Measurements from ENCODE around the gene ANP32A. TPM values are rescaled to one million over a fixed set of nuclear protein-coding genes. Genes with fewer than 3 reads are reported as not detected.
"Not testable (repeated sequence)": the region's sequence is repeated elsewhere in the genome, so short reads cannot be mapped to it uniquely, and the experiment has no call there.

ANP32A gene
- polyA plus RNA-seq, 1 donor (not counting 4 experiments of a cell fraction or from before 2014, with no cell fraction given), result 93.6 TPM

DNA sequence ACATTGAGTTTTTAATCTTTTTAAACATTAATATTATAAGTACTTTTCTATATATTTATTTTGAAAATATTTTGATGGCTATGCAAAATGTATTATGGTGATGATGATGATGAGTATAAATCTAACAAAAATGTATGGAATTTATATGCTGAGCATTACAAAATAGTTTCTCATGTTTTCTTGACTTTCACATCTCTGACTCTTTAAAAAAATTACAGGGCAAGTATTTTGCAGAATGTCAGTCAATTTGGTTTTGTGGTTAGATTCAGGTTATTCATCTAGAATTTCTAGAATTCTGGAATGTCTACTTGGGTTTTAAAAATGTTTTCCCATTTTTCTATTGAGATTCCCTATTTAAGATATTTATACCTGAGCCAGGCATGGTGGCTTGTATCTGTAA lies 41.7 kb upstream of the ANP32A start:
- no peaks in the 10 kb centered on the region for H3K4me1 ChIP-seq (ENCODE audit: control insufficient read depth, extremely low read depth, insufficient read depth, low read length)
- H3K36me3 ChIP-seq (ENCODE audit: control insufficient read depth in 2 of 2, extremely low read depth in 1 of 2, insufficient read depth in 2 of 2, low read length in 2 of 2), result no peaks in the 10 kb centered on the region
- H3K4me3 ChIP-seq (ENCODE audit: control insufficient read depth in 2 of 3, extremely low read depth in 1 of 3, insufficient read depth in 2 of 3, low read depth in 1 of 3, low read length in 3 of 3), result no peak overlapping the region
- DNase-seq (ENCODE audit: low read depth, low spot score) (no peak), FAIRE-seq (no peak)
- TF ChIP-seq, protein P1, sequence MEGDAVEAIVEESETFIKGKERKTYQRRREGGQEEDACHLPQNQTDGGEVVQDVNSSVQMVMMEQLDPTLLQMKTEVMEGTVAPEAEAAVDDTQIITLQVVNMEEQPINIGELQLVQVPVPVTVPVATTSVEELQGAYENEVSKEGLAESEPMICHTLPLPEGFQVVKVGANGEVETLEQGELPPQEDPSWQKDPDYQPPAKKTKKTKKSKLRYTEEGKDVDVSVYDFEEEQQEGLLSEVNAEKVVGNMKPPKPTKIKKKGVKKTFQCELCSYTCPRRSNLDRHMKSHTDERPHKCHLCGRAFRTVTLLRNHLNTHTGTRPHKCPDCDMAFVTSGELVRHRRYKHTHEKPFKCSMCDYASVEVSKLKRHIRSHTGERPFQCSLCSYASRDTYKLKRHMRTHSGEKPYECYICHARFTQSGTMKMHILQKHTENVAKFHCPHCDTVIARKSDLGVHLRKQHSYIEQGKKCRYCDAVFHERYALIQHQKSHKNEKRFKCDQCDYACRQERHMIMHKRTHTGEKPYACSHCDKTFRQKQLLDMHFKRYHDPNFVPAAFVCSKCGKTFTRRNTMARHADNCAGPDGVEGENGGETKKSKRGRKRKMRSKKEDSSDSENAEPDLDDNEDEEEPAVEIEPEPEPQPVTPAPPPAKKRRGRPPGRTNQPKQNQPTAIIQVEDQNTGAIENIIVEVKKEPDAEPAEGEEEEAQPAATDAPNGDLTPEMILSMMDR (optimal IDR thresholded peaks at IDR 0.05 in 1 of 3, IDR thresholded peaks at IDR 0.05 in 1 of 3, conservative IDR thresholded peaks at IDR 0.05 in 1 of 3; ENCODE audit: extremely low read depth in 1 of 3, insufficient read depth in 2 of 3, low read length in 3 of 3), result no peak
- TF ChIP-seq EZH2 (IDR thresholded peaks at IDR 0.05; ENCODE audit: low read length), result no peak
- no peaks in the 10 kb centered on the region for H3K9me1 ChIP-seq (ENCODE audit: control insufficient read depth, extremely low read depth, insufficient read depth, low read length)
- no peak overlapping the region for H3K4me2 ChIP-seq (ENCODE audit: control insufficient read depth, extremely low read depth, insufficient read depth, low read depth, low read length)
- no peaks in the 10 kb centered on the region for H3K9me3 ChIP-seq (ENCODE audit: control insufficient read depth, low read depth, low read length)
- H3K27ac ChIP-seq (ENCODE audit: control insufficient read depth, insufficient read depth, low read length), result no peak overlapping the region
- H2AFZ ChIP-seq (ENCODE audit: control insufficient read depth, low read length), result no peak overlapping the region
- dilution Hi-C loops (cut with MboI; ENCODE audit: extremely low pct_ligation_motif_present, low sequenced_read_pairs), result no loop called here
- H3K79me2 ChIP-seq (ENCODE audit: control insufficient read depth, insufficient read depth, low read length), result no peaks in the 10 kb centered on the region
- H3K9ac ChIP-seq (ENCODE audit: control insufficient read depth, extremely low read depth, insufficient read depth, low read length), result no peak overlapping the region
- H3K27me3 ChIP-seq (ENCODE audit: control insufficient read depth, extremely low read depth, insufficient read depth, low read length), result peaks cover 3% of the 10 kb centered on the region
- H4K20me1 ChIP-seq (ENCODE audit: control insufficient read depth, extremely low read depth, insufficient read depth, low read length), result no peaks in the 10 kb centered on the region

DNA sequence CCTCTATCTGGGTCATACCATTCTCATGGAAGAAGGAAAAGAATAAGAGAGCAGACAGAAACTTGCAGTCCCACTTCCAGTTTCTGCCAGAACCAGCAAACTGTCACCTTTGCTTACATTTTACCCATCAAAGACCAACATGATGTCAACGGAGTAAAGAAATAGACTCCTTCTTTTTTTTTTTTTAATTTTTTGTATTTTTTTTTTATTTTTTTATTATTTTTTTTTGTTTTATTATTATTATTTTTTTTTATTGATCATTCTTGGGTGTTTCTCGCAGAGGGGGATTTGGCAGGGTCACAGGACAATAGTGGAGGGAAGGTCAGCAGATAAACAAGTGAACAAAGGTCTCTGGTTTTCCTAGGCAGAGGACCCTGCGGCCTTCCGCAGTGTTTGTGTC lies 38.0 kb upstream of the ANP32A start:
- DNase-seq (ENCODE audit: low read depth, low spot score); H3K9ac ChIP-seq (ENCODE audit: control insufficient read depth, extremely low read depth, insufficient read depth, low read length); H3K36me3 ChIP-seq (ENCODE audit: control insufficient read depth in 2 of 2, extremely low read depth in 1 of 2, insufficient read depth in 2 of 2, low read length in 2 of 2); FAIRE-seq; H3K4me1 ChIP-seq (ENCODE audit: control insufficient read depth, extremely low read depth, insufficient read depth, low read length); H3K4me3 ChIP-seq (ENCODE audit: control insufficient read depth in 2 of 3, extremely low read depth in 1 of 3, insufficient read depth in 2 of 3, low read depth in 1 of 3, low read length in 3 of 3); H3K9me3 ChIP-seq (ENCODE audit: control insufficient read depth, low read depth, low read length); H4K20me1 ChIP-seq (ENCODE audit: control insufficient read depth, extremely low read depth, insufficient read depth, low read length); H3K79me2 ChIP-seq (ENCODE audit: control insufficient read depth, insufficient read depth, low read length); H3K27ac ChIP-seq (ENCODE audit: control insufficient read depth, insufficient read depth, low read length); dilution Hi-C loops (cut with MboI; ENCODE audit: extremely low pct_ligation_motif_present, low sequenced_read_pairs); H3K27me3 ChIP-seq (ENCODE audit: control insufficient read depth, extremely low read depth, insufficient read depth, low read length); H3K9me1 ChIP-seq (ENCODE audit: control insufficient read depth, extremely low read depth, insufficient read depth, low read length); H2AFZ ChIP-seq (ENCODE audit: control insufficient read depth, low read length); H3K4me2 ChIP-seq (ENCODE audit: control insufficient read depth, extremely low read depth, insufficient read depth, low read depth, low read length): not testable (repeated sequence)

DNA sequence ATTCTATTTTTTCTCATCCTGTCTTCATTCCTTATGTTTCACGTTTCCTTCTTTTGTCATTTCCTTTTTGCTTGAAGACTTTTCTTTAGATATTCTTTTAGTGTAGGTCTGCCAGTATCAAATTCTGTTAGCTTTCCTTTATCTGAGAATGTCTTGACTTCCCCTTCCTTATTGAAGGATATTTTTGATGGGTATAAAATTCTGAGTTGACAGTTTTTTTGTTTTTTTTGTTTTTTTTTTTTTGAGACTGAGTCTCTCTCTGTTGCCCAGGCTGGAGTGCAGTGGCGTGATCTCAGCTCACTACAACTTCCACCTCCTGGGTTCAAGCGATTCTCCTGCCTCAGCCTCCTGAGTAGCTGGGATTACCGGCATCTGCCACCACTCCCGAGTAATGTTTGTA lies 36.7 kb upstream of the ANP32A start:
- H3K4me1 ChIP-seq (ENCODE audit: control insufficient read depth, extremely low read depth, insufficient read depth, low read length); H3K27me3 ChIP-seq (ENCODE audit: control insufficient read depth, extremely low read depth, insufficient read depth, low read length); H4K20me1 ChIP-seq (ENCODE audit: control insufficient read depth, extremely low read depth, insufficient read depth, low read length); H2AFZ ChIP-seq (ENCODE audit: control insufficient read depth, low read length); H3K4me2 ChIP-seq (ENCODE audit: control insufficient read depth, extremely low read depth, insufficient read depth, low read depth, low read length); FAIRE-seq; dilution Hi-C loops (cut with MboI; ENCODE audit: extremely low pct_ligation_motif_present, low sequenced_read_pairs); H3K9ac ChIP-seq (ENCODE audit: control insufficient read depth, extremely low read depth, insufficient read depth, low read length); DNase-seq (ENCODE audit: low read depth, low spot score); H3K27ac ChIP-seq (ENCODE audit: control insufficient read depth, insufficient read depth, low read length); H3K4me3 ChIP-seq (ENCODE audit: control insufficient read depth in 2 of 3, extremely low read depth in 1 of 3, insufficient read depth in 2 of 3, low read depth in 1 of 3, low read length in 3 of 3); H3K9me3 ChIP-seq (ENCODE audit: control insufficient read depth, low read depth, low read length); H3K36me3 ChIP-seq (ENCODE audit: control insufficient read depth in 2 of 2, extremely low read depth in 1 of 2, insufficient read depth in 2 of 2, low read length in 2 of 2); H3K9me1 ChIP-seq (ENCODE audit: control insufficient read depth, extremely low read depth, insufficient read depth, low read length); H3K79me2 ChIP-seq (ENCODE audit: control insufficient read depth, insufficient read depth, low read length): not testable (repeated sequence)
